ENCODE measurements around the gene EDAR.

The EDAR gene

GRCh38 chr2:108935271-108935741 lies 53.7 kb downstream of the EDAR start:
- H3K27me3 ChIP-seq (ENCODE audit: insufficient read depth, poor library complexity, severe bottlenecking) = no peaks in the 10 kb centered on the region
- no peak overlapping the region for H3K4me3 ChIP-seq (replicated peaks; ENCODE audit: insufficient read depth, low read length)
- no peak overlapping the region for H3K27ac ChIP-seq (replicated peaks)
- DNase-seq (ENCODE audit: low read depth in 1 of 2, low spot score in 1 of 2) = no peak
- TF ChIP-seq, protein P1, sequence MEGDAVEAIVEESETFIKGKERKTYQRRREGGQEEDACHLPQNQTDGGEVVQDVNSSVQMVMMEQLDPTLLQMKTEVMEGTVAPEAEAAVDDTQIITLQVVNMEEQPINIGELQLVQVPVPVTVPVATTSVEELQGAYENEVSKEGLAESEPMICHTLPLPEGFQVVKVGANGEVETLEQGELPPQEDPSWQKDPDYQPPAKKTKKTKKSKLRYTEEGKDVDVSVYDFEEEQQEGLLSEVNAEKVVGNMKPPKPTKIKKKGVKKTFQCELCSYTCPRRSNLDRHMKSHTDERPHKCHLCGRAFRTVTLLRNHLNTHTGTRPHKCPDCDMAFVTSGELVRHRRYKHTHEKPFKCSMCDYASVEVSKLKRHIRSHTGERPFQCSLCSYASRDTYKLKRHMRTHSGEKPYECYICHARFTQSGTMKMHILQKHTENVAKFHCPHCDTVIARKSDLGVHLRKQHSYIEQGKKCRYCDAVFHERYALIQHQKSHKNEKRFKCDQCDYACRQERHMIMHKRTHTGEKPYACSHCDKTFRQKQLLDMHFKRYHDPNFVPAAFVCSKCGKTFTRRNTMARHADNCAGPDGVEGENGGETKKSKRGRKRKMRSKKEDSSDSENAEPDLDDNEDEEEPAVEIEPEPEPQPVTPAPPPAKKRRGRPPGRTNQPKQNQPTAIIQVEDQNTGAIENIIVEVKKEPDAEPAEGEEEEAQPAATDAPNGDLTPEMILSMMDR (IDR thresholded peaks at IDR 0.05; ENCODE audit: insufficient read depth, low read length) = no peak
- TF ChIP-seq GABPA (IDR thresholded peaks at IDR 0.05; ENCODE audit: low read depth) = no peak
- no peak for TF ChIP-seq REST (IDR thresholded peaks at IDR 0.05; ENCODE audit: insufficient replicate concordance, low read depth)
- TF ChIP-seq POLR2AphosphoS5 (IDR thresholded peaks at IDR 0.05; ENCODE audit: low read depth) = no peak
- TF ChIP-seq SPI1 (IDR thresholded peaks at IDR 0.05; ENCODE audit: borderline replicate concordance, low read depth) = no peak

DNA sequence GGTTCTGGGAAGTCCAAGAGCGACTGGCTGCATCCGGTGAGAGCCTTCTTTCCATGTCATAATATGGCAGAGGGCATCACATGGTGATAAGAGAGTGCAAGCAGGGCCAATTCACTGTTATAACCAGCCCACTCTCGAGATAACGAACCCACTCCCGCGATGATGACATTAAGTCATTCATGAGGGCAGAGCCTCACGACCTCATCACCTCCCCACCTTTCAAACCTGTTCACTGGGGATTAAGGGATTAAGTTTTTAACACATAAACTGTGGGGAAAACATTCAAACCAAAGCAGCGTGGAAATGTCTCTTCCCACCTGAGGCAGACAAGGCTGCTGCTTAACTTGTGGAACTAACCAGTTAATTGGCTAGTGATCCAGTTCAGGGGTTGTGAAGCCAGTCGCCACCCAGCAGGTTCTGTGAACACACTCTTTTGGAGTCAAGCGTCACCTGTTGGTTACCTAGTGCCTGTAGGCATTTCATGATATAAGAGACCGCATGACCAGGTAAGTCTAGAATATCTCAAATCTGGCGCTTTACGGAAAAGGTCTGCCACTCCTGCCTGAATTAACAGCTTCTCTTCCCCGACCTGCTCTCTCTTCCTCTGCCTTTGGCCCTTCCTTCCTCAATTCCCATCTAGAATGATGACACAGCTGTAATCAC lies 54.3 kb downstream of the EDAR start:
- DNase-seq (ENCODE audit: low read depth in 1 of 2, low spot score in 1 of 2) = no peak
- TF ChIP-seq GABPA (IDR thresholded peaks at IDR 0.05; ENCODE audit: low read depth) = no peak
- TF ChIP-seq SPI1 (IDR thresholded peaks at IDR 0.05; ENCODE audit: borderline replicate concordance, low read depth) = no peak
- no peak for TF ChIP-seq POLR2AphosphoS5 (IDR thresholded peaks at IDR 0.05; ENCODE audit: low read depth)
- TF ChIP-seq, protein P1 (IDR thresholded peaks at IDR 0.05; ENCODE audit: insufficient read depth, low read length) = no peak
- no peak for TF ChIP-seq REST (IDR thresholded peaks at IDR 0.05; ENCODE audit: insufficient replicate concordance, low read depth)
- Histone ChIP-seq H3K27me3 (ENCODE audit: insufficient read depth, poor library complexity, severe bottlenecking) (no peaks in the 10 kb centered on the region), H3K27ac (replicated peaks) (no peak overlapping the region), H3K4me3 (replicated peaks; ENCODE audit: insufficient read depth, low read length) (no peak overlapping the region)

- no peak for TF ChIP-seq GABPA (IDR thresholded peaks at IDR 0.05; ENCODE audit: low read depth)
- TF ChIP-seq POLR2AphosphoS5 (IDR thresholded peaks at IDR 0.05; ENCODE audit: low read depth) = no peak
- no peak for TF ChIP-seq REST (IDR thresholded peaks at IDR 0.05; ENCODE audit: insufficient replicate concordance, low read depth)
- TF ChIP-seq, protein P1 (IDR thresholded peaks at IDR 0.05; ENCODE audit: insufficient read depth, low read length) = no peak
- no peak for TF ChIP-seq SPI1 (IDR thresholded peaks at IDR 0.05; ENCODE audit: borderline replicate concordance, low read depth)
- DNase-seq (ENCODE audit: low read depth in 1 of 2, low spot score in 1 of 2) = no peak
- no peaks in the 10 kb centered on the region for H3K27me3 ChIP-seq (ENCODE audit: insufficient read depth, poor library complexity, severe bottlenecking)
- no peak overlapping the region for H3K4me3 ChIP-seq (replicated peaks; ENCODE audit: insufficient read depth, low read length)
- H3K27ac ChIP-seq (replicated peaks) = no peak overlapping the region
Observed at GRCh38 chr2:108934151-108934550, 54.9 kb downstream of the EDAR start.
